Measurements from ENCODE around the gene DNER. TPM values are rescaled to one million over a fixed set of nuclear protein-coding genes. Genes with fewer than 3 reads are reported as not detected.

DNER gene
- total RNA-seq, 1 donor from 2014 or later = 1.6 TPM

GRCh38 chr2:229582151-229582550, 132.2 kb downstream of the DNER start:
- Histone ChIP-seq H3K27ac (ENCODE audit: low read depth, low read length) (no peak overlapping the region), H3K4me1 (ENCODE audit: control insufficient read depth in 3 of 3, insufficient read depth in 3 of 3, low read length in 3 of 3) (no peaks in the 10 kb centered on the region), H3K27me3 (ENCODE audit: control insufficient read depth in 3 of 3, insufficient read depth in 3 of 3, low read length in 3 of 3) (peaks cover 0 to 3% (median 2%) of the 10 kb centered on the region in 3 donors), H3K9me3 (ENCODE audit: control insufficient read depth in 3 of 3, low read length in 3 of 3) (no peaks in the 10 kb centered on the region), H3K9ac (ENCODE audit: low read depth in 1 of 3, low read length in 3 of 3) (no peak overlapping the region), H3K4me3 (ENCODE audit: low read length in 3 of 3) (no peak overlapping the region), H3K36me3 (ENCODE audit: control insufficient read depth in 3 of 3, insufficient read depth in 3 of 3, low read length in 3 of 3) (no peaks in the 10 kb centered on the region)

- H3K9me3 ChIP-seq (ENCODE audit: control insufficient read depth in 3 of 3, low read length in 3 of 3) = no peaks in the 10 kb centered on the region
- H3K27me3 ChIP-seq (ENCODE audit: control insufficient read depth in 3 of 3, insufficient read depth in 3 of 3, low read length in 3 of 3) = peaks cover 0 to 5% (median 2%) of the 10 kb centered on the region in 3 donors
- no peak overlapping the region for H3K9ac ChIP-seq (ENCODE audit: low read depth in 1 of 3, low read length in 3 of 3)
- H3K4me1 ChIP-seq (ENCODE audit: control insufficient read depth in 3 of 3, insufficient read depth in 3 of 3, low read length in 3 of 3) = no peaks in the 10 kb centered on the region
- no peaks in the 10 kb centered on the region for H3K36me3 ChIP-seq (ENCODE audit: control insufficient read depth in 3 of 3, insufficient read depth in 3 of 3, low read length in 3 of 3)
- H3K4me3 ChIP-seq (ENCODE audit: low read length in 3 of 3) = no peak overlapping the region
- H3K27ac ChIP-seq (ENCODE audit: low read depth, low read length) = no peak overlapping the region
Measured at GRCh38 chr2:229578052-229578846, 136.1 kb downstream of the DNER start.

GRCh38 chr2:229575569-229576315, 138.6 kb downstream of the DNER start:
- H3K9me3 ChIP-seq (ENCODE audit: control insufficient read depth in 3 of 3, low read length in 3 of 3) = no peaks in the 10 kb centered on the region
- no peaks in the 10 kb centered on the region for H3K36me3 ChIP-seq (ENCODE audit: control insufficient read depth in 3 of 3, insufficient read depth in 3 of 3, low read length in 3 of 3)
- H3K27me3 ChIP-seq (ENCODE audit: control insufficient read depth in 3 of 3, insufficient read depth in 3 of 3, low read length in 3 of 3) = peaks cover 0 to 4% (median 2%) of the 10 kb centered on the region in 3 donors
- H3K9ac ChIP-seq (ENCODE audit: low read depth in 1 of 3, low read length in 3 of 3) = no peak overlapping the region
- H3K27ac ChIP-seq (ENCODE audit: low read depth, low read length) = no peak overlapping the region
- no peaks in the 10 kb centered on the region for H3K4me1 ChIP-seq (ENCODE audit: control insufficient read depth in 3 of 3, insufficient read depth in 3 of 3, low read length in 3 of 3)
- no peak overlapping the region for H3K4me3 ChIP-seq (ENCODE audit: low read length in 3 of 3)

- Histone ChIP-seq H3K27ac (ENCODE audit: low read depth, low read length) (no peak overlapping the region), H3K36me3 (ENCODE audit: control insufficient read depth in 3 of 3, insufficient read depth in 3 of 3, low read length in 3 of 3) (no peaks in the 10 kb centered on the region), H3K4me3 (ENCODE audit: low read length in 3 of 3) (no peak overlapping the region), H3K9ac (ENCODE audit: low read depth in 1 of 3, low read length in 3 of 3) (no peak overlapping the region), H3K27me3 (ENCODE audit: control insufficient read depth in 3 of 3, insufficient read depth in 3 of 3, low read length in 3 of 3) (peaks cover 0 to 3% (median 0%) of the 10 kb centered on the region in 3 donors), H3K9me3 (ENCODE audit: control insufficient read depth in 3 of 3, low read length in 3 of 3) (no peaks in the 10 kb centered on the region), H3K4me1 (ENCODE audit: control insufficient read depth in 3 of 3, insufficient read depth in 3 of 3, low read length in 3 of 3) (no peaks in the 10 kb centered on the region)
Measured at GRCh38 chr2:229572507-229573271, 141.7 kb downstream of the DNER start.

- Histone ChIP-seq H3K27me3 (ENCODE audit: control insufficient read depth in 3 of 3, insufficient read depth in 3 of 3, low read length in 3 of 3) (no peaks in the 10 kb centered on the region), H3K27ac (ENCODE audit: low read depth, low read length) (no peak overlapping the region), H3K9ac (ENCODE audit: low read depth in 1 of 3, low read length in 3 of 3) (no peak overlapping the region), H3K4me3 (ENCODE audit: low read length in 3 of 3) (no peak overlapping the region), H3K36me3 (ENCODE audit: control insufficient read depth in 3 of 3, insufficient read depth in 3 of 3, low read length in 3 of 3) (no peaks in the 10 kb centered on the region), H3K9me3 (ENCODE audit: control insufficient read depth in 3 of 3, low read length in 3 of 3) (no peaks in the 10 kb centered on the region), H3K4me1 (ENCODE audit: control insufficient read depth in 3 of 3, insufficient read depth in 3 of 3, low read length in 3 of 3) (no peaks in the 10 kb centered on the region)
Measured at GRCh38 chr2:229571243-229571642, 143.1 kb downstream of the DNER start.

GRCh38 chr2:229566370-229566769, 148.0 kb downstream of the DNER start:
- peaks cover 0 to 3% (median 0%) of the 10 kb centered on the region in 3 donors for H3K9me3 ChIP-seq (ENCODE audit: control insufficient read depth in 3 of 3, low read length in 3 of 3)
- H3K27ac ChIP-seq (ENCODE audit: low read depth, low read length) = no peak overlapping the region
- H3K36me3 ChIP-seq (ENCODE audit: control insufficient read depth in 3 of 3, insufficient read depth in 3 of 3, low read length in 3 of 3) = no peaks in the 10 kb centered on the region
- no peak overlapping the region for H3K4me3 ChIP-seq (ENCODE audit: low read length in 3 of 3)
- no peaks in the 10 kb centered on the region for H3K27me3 ChIP-seq (ENCODE audit: control insufficient read depth in 3 of 3, insufficient read depth in 3 of 3, low read length in 3 of 3)
- H3K4me1 ChIP-seq (ENCODE audit: control insufficient read depth in 3 of 3, insufficient read depth in 3 of 3, low read length in 3 of 3) = no peaks in the 10 kb centered on the region
- no peak overlapping the region for H3K9ac ChIP-seq (ENCODE audit: low read depth in 1 of 3, low read length in 3 of 3)

GRCh38 chr2:229564300-229564907, 150.0 kb downstream of the DNER start:
- H3K4me3 ChIP-seq (ENCODE audit: low read length in 3 of 3) = no peak overlapping the region
- no peaks in the 10 kb centered on the region for H3K36me3 ChIP-seq (ENCODE audit: control insufficient read depth in 3 of 3, insufficient read depth in 3 of 3, low read length in 3 of 3)
- H3K9ac ChIP-seq (ENCODE audit: low read depth in 1 of 3, low read length in 3 of 3) = no peak overlapping the region
- peaks cover 0 to 3% (median 0%) of the 10 kb centered on the region in 3 donors for H3K9me3 ChIP-seq (ENCODE audit: control insufficient read depth in 3 of 3, low read length in 3 of 3)
- no peaks in the 10 kb centered on the region for H3K4me1 ChIP-seq (ENCODE audit: control insufficient read depth in 3 of 3, insufficient read depth in 3 of 3, low read length in 3 of 3)
- no peaks in the 10 kb centered on the region for H3K27me3 ChIP-seq (ENCODE audit: control insufficient read depth in 3 of 3, insufficient read depth in 3 of 3, low read length in 3 of 3)
- no peak overlapping the region for H3K27ac ChIP-seq (ENCODE audit: low read depth, low read length)

- Histone ChIP-seq H3K9me3 (ENCODE audit: control insufficient read depth in 3 of 3, low read length in 3 of 3) (peaks cover 0 to 3% (median 0%) of the 10 kb centered on the region in 3 donors), H3K36me3 (ENCODE audit: control insufficient read depth in 3 of 3, insufficient read depth in 3 of 3, low read length in 3 of 3) (no peaks in the 10 kb centered on the region), H3K9ac (ENCODE audit: low read depth in 1 of 3, low read length in 3 of 3) (no peak overlapping the region), H3K27ac (ENCODE audit: low read depth, low read length) (no peak overlapping the region), H3K4me3 (ENCODE audit: low read length in 3 of 3) (no peak overlapping the region), H3K4me1 (ENCODE audit: control insufficient read depth in 3 of 3, insufficient read depth in 3 of 3, low read length in 3 of 3) (no peaks in the 10 kb centered on the region), H3K27me3 (ENCODE audit: control insufficient read depth in 3 of 3, insufficient read depth in 3 of 3, low read length in 3 of 3) (no peaks in the 10 kb centered on the region)
Measured at GRCh38 chr2:229563388-229563787, 151.0 kb downstream of the DNER start.

- Histone ChIP-seq H3K9me3 (ENCODE audit: control insufficient read depth in 3 of 3, low read length in 3 of 3) (peaks cover 0 to 3% (median 0%) of the 10 kb centered on the region in 3 donors), H3K36me3 (ENCODE audit: control insufficient read depth in 3 of 3, insufficient read depth in 3 of 3, low read length in 3 of 3) (no peaks in the 10 kb centered on the region), H3K27ac (ENCODE audit: low read depth, low read length) (no peak overlapping the region), H3K4me1 (ENCODE audit: control insufficient read depth in 3 of 3, insufficient read depth in 3 of 3, low read length in 3 of 3) (no peaks in the 10 kb centered on the region), H3K27me3 (ENCODE audit: control insufficient read depth in 3 of 3, insufficient read depth in 3 of 3, low read length in 3 of 3) (no peaks in the 10 kb centered on the region), H3K9ac (ENCODE audit: low read depth in 1 of 3, low read length in 3 of 3) (no peak overlapping the region), H3K4me3 (ENCODE audit: low read length in 3 of 3) (no peak overlapping the region)
Measured at GRCh38 chr2:229562472-229563127, 151.8 kb downstream of the DNER start.

Data from skeletal muscle tissue (tissue), 4 donors.